Measurements from ENCODE around the gene ARRB2.
A peak's percentile ranks its signal among the peaks of the same experiment; 100 is the strongest.
"Not testable (repeated sequence)": the region's sequence is repeated elsewhere in the genome, so short reads cannot be mapped to it uniquely, and the experiment has no call there.

Gene ARRB2

DNA sequence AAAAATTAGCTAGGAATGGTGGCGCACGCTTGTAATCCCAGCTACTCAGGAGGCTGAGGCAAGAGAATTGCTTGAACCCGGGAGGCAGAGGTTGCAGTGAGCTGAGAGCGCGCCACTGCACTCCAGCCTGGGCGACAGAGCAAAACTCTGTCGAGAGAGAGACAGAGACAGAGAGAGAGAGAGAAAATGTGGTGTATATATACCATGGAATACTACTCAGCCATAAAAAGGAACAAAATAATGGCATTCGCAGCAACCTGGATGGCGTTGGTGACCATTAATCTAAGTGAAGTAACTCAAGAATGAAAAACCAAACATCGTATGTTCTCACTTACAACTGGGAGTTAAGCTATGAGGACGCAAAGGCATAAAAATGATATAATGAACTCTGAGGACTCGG, 20.6 kb upstream of the ARRB2 start:
- not testable (repeated sequence) for H3K27ac ChIP-seq (ENCODE audit: low read depth, low read length); H3K9ac ChIP-seq (ENCODE audit: low read length); H3K9me3 ChIP-seq (ENCODE audit: insufficient read depth, low read depth, low read length); H3K23ac ChIP-seq (ENCODE audit: low read length); H3K27me3 ChIP-seq (ENCODE audit: insufficient read depth, low read length); H2AFZ ChIP-seq (ENCODE audit: insufficient read depth, low read length, poor library complexity); DNase-seq; H3K4ac ChIP-seq (ENCODE audit: low read depth, low read length); H3K79me2 ChIP-seq (ENCODE audit: control insufficient read depth, insufficient read depth, low read length, poor library complexity); H2BK12ac ChIP-seq (ENCODE audit: low read length); H3K18ac ChIP-seq (ENCODE audit: low read length); H3K14ac ChIP-seq (ENCODE audit: low read length); H3K4me2 ChIP-seq (ENCODE audit: low read length); H3K79me1 ChIP-seq (ENCODE audit: low read length); H3K4me1 ChIP-seq (ENCODE audit: control insufficient read depth in 1 of 2, insufficient read depth in 2 of 2, low read length in 2 of 2); H2BK5ac ChIP-seq (ENCODE audit: low read depth, low read length, poor library complexity); H2BK120ac ChIP-seq (ENCODE audit: insufficient read depth, low read length, poor library complexity); H4K91ac ChIP-seq (ENCODE audit: low read depth, low read length); H3K4me3 ChIP-seq (ENCODE audit: low read depth, low read length); H4K12ac ChIP-seq (ENCODE audit: low read depth, low read length); H2AK5ac ChIP-seq (ENCODE audit: low read length); H4K8ac ChIP-seq (ENCODE audit: low read depth, low read length)
- WGBS (ENCODE audit: extremely low coverage, insufficient coverage, insufficient read length): no CpG with 5 or more reads among the region's 12 CpGs
- peaks cover 10 to 20% of the 10 kb centered on the region in 2 experiments for H3K36me3 ChIP-seq (ENCODE audit: control insufficient read depth in 1 of 2, insufficient read depth in 2 of 2, low read length in 2 of 2)

- Histone ChIP-seq H3K4me2 (ENCODE audit: low read length) (no peak overlapping the region), H3K79me2 (ENCODE audit: control insufficient read depth, insufficient read depth, low read length, poor library complexity) (no peaks in the 10 kb centered on the region), H3K14ac (ENCODE audit: low read length) (no peak overlapping the region), H3K9me3 (ENCODE audit: insufficient read depth, low read depth, low read length) (no peaks in the 10 kb centered on the region), H3K79me1 (ENCODE audit: low read length) (no peaks in the 10 kb centered on the region), H4K8ac (ENCODE audit: low read depth, low read length) (no peak overlapping the region), H2BK12ac (ENCODE audit: low read length) (no peak overlapping the region), H2BK5ac (ENCODE audit: low read depth, low read length, poor library complexity) (no peak overlapping the region), H2AK5ac (ENCODE audit: low read length) (no peak overlapping the region), H2AFZ (ENCODE audit: insufficient read depth, low read length, poor library complexity) (no peak overlapping the region), H3K4ac (ENCODE audit: low read depth, low read length) (no peak overlapping the region), H3K9ac (ENCODE audit: low read length) (no peak overlapping the region), H3K4me1 (ENCODE audit: control insufficient read depth in 1 of 2, insufficient read depth in 2 of 2, low read length in 2 of 2) (no peaks in the 10 kb centered on the region), H2BK120ac (ENCODE audit: insufficient read depth, low read length, poor library complexity) (no peak overlapping the region), H3K4me3 (ENCODE audit: low read depth, low read length) (no peak overlapping the region), H3K27ac (ENCODE audit: low read depth, low read length) (no peak overlapping the region), H3K36me3 (ENCODE audit: control insufficient read depth in 1 of 2, insufficient read depth in 2 of 2, low read length in 2 of 2) (peaks cover 5 to 19% of the 10 kb centered on the region in 2 experiments), H4K12ac (ENCODE audit: low read depth, low read length) (no peak overlapping the region), H4K91ac (ENCODE audit: low read depth, low read length) (no peak overlapping the region), H3K18ac (ENCODE audit: low read length) (no peak overlapping the region), H3K23ac (ENCODE audit: low read length) (no peak overlapping the region), H3K27me3 (ENCODE audit: insufficient read depth, low read length) (no peaks in the 10 kb centered on the region)
- no peak for DNase-seq
- WGBS (ENCODE audit: extremely low coverage, insufficient coverage, insufficient read length): no CpG with 5 or more reads among the region's 2 CpGs
Observed at GRCh38 chr17:4690745-4691144, 19.7 kb upstream of the ARRB2 start.

GRCh38 chr17:4691686-4692085, 18.7 kb upstream of the ARRB2 start:
- H3K27ac ChIP-seq (ENCODE audit: low read depth, low read length): no peak overlapping the region
- no CpG with 5 or more reads among the region's 8 CpGs for WGBS (ENCODE audit: extremely low coverage, insufficient coverage, insufficient read length)
- H2BK12ac ChIP-seq (ENCODE audit: low read length): no peak overlapping the region
- no peak overlapping the region for H2BK5ac ChIP-seq (ENCODE audit: low read depth, low read length, poor library complexity)
- H4K8ac ChIP-seq (ENCODE audit: low read depth, low read length): no peak overlapping the region
- H3K4me2 ChIP-seq (ENCODE audit: low read length): no peak overlapping the region
- H3K4me1 ChIP-seq (ENCODE audit: control insufficient read depth in 1 of 2, insufficient read depth in 2 of 2, low read length in 2 of 2): no peaks in the 10 kb centered on the region
- no peak overlapping the region for H2AFZ ChIP-seq (ENCODE audit: insufficient read depth, low read length, poor library complexity)
- no peak overlapping the region for H4K91ac ChIP-seq (ENCODE audit: low read depth, low read length)
- H3K23ac ChIP-seq (ENCODE audit: low read length): no peak overlapping the region
- H3K4me3 ChIP-seq (ENCODE audit: low read depth, low read length): no peak overlapping the region
- no peak overlapping the region for H3K9ac ChIP-seq (ENCODE audit: low read length)
- no peak overlapping the region for H4K12ac ChIP-seq (ENCODE audit: low read depth, low read length)
- H3K18ac ChIP-seq (ENCODE audit: low read length): no peak overlapping the region
- no peaks in the 10 kb centered on the region for H3K79me2 ChIP-seq (ENCODE audit: control insufficient read depth, insufficient read depth, low read length, poor library complexity)
- H3K27me3 ChIP-seq (ENCODE audit: insufficient read depth, low read length): no peaks in the 10 kb centered on the region
- no peak overlapping the region for H2BK120ac ChIP-seq (ENCODE audit: insufficient read depth, low read length, poor library complexity)
- H3K36me3 ChIP-seq (ENCODE audit: control insufficient read depth in 1 of 2, insufficient read depth in 2 of 2, low read length in 2 of 2): peaks cover 3 to 19% of the 10 kb centered on the region in 2 experiments
- no peak overlapping the region for H3K14ac ChIP-seq (ENCODE audit: low read length)
- H3K9me3 ChIP-seq (ENCODE audit: insufficient read depth, low read depth, low read length): no peaks in the 10 kb centered on the region
- DNase-seq: no peak
- H2AK5ac ChIP-seq (ENCODE audit: low read length): no peak overlapping the region
- no peak overlapping the region for H3K4ac ChIP-seq (ENCODE audit: low read depth, low read length)
- H3K79me1 ChIP-seq (ENCODE audit: low read length): no peaks in the 10 kb centered on the region

DNA sequence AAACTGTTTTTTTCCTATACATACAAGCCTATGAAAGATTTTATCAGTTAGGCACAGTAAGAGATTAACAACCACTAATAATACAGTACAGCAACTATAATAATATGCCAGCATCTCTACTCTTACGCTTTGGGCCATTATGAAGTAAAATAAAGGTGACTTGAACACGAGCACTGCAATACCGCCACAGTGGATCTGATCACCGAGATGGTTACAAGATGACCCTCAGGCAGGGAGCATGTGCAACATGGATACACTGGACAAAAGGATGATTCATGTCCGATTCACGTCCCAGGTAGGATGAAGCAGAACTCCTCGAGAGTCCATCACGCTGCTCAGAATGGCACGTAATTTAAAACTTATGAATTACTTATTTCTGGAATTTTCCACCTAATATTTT, 17.0 kb upstream of the ARRB2 start:
- no peak overlapping the region for H3K4ac ChIP-seq (ENCODE audit: low read depth, low read length)
- H3K27ac ChIP-seq (ENCODE audit: low read depth, low read length): no peak overlapping the region
- no peak overlapping the region for H3K14ac ChIP-seq (ENCODE audit: low read length)
- H3K36me3 ChIP-seq (ENCODE audit: control insufficient read depth in 1 of 2, insufficient read depth in 2 of 2, low read length in 2 of 2): peaks cover 3 to 19% of the 10 kb centered on the region in 2 experiments
- H3K79me1 ChIP-seq (ENCODE audit: low read length): no peaks in the 10 kb centered on the region
- no peak overlapping the region for H2BK5ac ChIP-seq (ENCODE audit: low read depth, low read length, poor library complexity)
- no peak overlapping the region for H3K23ac ChIP-seq (ENCODE audit: low read length)
- no peak overlapping the region for H2AK5ac ChIP-seq (ENCODE audit: low read length)
- no CpG with 5 or more reads among the region's 9 CpGs for WGBS (ENCODE audit: extremely low coverage, insufficient coverage, insufficient read length)
- no peak overlapping the region for H4K8ac ChIP-seq (ENCODE audit: low read depth, low read length)
- no peaks in the 10 kb centered on the region for H3K9me3 ChIP-seq (ENCODE audit: insufficient read depth, low read depth, low read length)
- H2AFZ ChIP-seq (ENCODE audit: insufficient read depth, low read length, poor library complexity): no peak overlapping the region
- no peak overlapping the region for H3K18ac ChIP-seq (ENCODE audit: low read length)
- no peaks in the 10 kb centered on the region for H3K27me3 ChIP-seq (ENCODE audit: insufficient read depth, low read length)
- H2BK12ac ChIP-seq (ENCODE audit: low read length): no peak overlapping the region
- peak; percentile 55 to 65 for DNase-seq
- H3K4me3 ChIP-seq (ENCODE audit: low read depth, low read length): no peak overlapping the region
- no peak overlapping the region for H3K9ac ChIP-seq (ENCODE audit: low read length)
- H3K79me2 ChIP-seq (ENCODE audit: control insufficient read depth, insufficient read depth, low read length, poor library complexity): no peaks in the 10 kb centered on the region
- H4K12ac ChIP-seq (ENCODE audit: low read depth, low read length): no peak overlapping the region
- no peak overlapping the region for H2BK120ac ChIP-seq (ENCODE audit: insufficient read depth, low read length, poor library complexity)
- no peak overlapping the region for H3K4me2 ChIP-seq (ENCODE audit: low read length)
- H4K91ac ChIP-seq (ENCODE audit: low read depth, low read length): no peak overlapping the region
- no peaks in the 10 kb centered on the region for H3K4me1 ChIP-seq (ENCODE audit: control insufficient read depth in 1 of 2, insufficient read depth in 2 of 2, low read length in 2 of 2)
